Activated CD8-positive, alpha-beta memory T cell treated with anti-CD3 and anti-CD28 coated beads for 4 hours (primary cell): Measurements from ENCODE around the gene LMLN.
"Not testable (repeated sequence)": the region's sequence is repeated elsewhere in the genome, so short reads cannot be mapped to it uniquely, and the experiment has no call there.

Source experiments
- DNase-seq, 2 donors: peaks; one replicate each; pipeline ENCODE4 v3.0.0-alpha.2; 2020; ENCODE audit warnings: low read depth in 2 of 2

Gene LMLN

GRCh38 chr3:198027045-198027798 is 67.2 kb downstream of the LMLN start:
- DNase-seq = no peak

DNA sequence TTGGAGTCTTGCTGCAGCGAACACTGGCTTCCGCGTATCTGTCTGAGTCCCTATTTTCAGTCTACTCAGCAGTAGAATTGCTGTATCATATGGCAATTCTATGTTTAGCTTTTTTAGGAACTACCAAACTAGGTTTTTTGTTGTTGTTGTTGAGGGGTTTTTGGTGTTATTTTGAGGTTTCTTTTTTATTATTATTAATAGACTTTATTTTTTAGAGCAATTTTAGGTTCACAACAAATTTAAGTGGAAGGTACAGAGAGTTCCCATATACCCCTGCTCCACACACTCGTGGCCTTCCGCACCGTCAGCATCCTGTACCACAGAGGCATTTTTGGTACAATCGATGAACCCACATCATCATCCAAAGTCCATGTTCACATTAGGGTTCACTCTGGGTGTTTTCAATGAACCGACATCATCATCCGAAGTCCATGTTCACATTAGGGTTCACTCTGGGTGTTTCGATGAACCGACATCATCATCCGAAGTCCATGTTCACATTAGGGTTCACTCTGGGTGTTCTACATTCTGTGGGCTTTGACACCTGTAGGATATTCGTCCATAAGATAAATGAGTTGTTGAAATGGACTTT is 67.9 kb downstream of the LMLN start:
- no peak for DNase-seq

DNA sequence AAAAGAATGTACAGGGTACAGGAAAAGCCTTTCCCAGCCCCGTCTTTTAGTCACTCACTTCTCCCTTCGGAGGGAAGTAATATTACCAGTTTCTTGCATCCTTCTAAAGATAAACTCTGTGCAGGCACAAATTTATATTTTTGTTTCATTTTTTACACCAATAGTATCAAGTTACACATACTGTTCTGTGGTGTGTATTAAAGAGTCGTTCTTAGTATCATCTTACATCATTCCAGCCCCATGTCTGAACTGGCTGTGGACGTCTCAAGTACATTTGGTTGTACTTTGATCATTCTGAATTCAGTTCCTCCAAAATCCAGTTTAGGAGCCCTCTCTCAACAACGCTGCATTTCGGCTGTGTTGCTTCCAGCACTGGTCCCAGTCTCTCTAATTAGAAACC is 68.7 kb downstream of the LMLN start:
- no peak for DNase-seq

GRCh38 chr3:198030125-198030524 is 70.1 kb downstream of the LMLN start:
- DNase-seq = no peak

- no peak for DNase-seq
Measured at GRCh38 chr3:198030726-198031125, 70.7 kb downstream of the LMLN start.

DNA sequence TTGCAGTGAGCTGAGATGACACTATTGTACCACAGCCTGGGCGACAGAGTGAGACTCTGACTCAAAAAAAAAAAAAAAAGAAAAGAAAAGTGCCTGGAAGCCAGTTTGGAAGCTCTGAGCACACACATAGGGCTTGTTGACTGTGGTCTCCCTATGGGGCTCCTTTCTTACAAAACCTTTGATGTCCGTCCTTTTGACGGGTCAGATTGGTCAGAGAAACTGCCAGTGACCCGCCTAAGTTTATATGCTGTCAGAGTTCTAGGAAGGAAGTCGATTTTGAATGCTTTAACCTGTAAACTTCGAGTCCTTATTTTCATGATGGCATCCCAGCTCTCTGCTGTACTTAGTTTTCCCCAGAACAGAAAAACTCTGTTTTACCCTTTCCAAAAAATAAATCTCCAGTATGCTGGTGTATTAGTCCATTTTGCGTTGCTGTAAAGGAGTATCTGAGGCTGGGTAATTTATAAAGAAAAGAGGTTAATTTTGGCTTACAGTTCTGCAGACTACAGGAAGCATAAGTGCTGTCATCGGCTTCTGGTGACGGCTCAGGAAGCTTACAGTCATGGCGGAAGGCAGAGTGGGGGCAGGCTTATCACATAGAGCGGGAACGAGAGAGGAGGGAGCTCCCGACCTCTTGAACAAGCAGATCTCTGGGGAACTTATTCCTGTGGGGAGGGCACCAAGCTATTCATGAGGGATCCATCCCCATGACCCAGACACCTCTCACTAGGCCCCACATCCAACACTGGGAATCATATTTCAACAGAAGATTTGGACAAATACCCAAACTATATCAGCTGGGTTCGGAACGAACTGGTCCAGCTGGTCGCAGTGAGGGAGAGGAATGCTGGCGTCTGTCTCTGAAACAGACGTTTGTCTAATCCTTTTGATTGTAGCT is 72.3 kb downstream of the LMLN start:
- DNase-seq = no peak

DNA sequence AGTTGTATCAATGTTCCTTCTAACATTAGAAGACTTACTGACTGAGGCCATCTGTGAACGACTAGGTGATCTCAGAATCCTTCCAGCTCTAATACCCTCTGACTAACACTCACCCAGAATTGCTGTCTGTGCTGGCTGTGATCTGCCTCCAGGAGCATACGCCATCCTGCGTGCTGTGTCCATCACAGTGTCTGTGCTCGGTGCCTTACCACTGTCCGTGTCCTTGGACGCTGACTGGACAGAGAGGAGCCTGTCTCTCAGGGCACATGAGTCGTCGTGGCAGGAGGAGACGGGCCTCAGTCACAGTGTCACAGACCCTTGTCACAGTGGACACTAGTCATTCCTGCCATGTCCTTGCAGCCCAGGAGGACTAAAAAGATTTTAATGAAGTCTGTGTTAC is 83.1 kb downstream of the LMLN start:
- DNase-seq = no peak

- no peak for DNase-seq
Measured at GRCh38 chr3:198046120-198046857, 86.3 kb downstream of the LMLN start.

DNA sequence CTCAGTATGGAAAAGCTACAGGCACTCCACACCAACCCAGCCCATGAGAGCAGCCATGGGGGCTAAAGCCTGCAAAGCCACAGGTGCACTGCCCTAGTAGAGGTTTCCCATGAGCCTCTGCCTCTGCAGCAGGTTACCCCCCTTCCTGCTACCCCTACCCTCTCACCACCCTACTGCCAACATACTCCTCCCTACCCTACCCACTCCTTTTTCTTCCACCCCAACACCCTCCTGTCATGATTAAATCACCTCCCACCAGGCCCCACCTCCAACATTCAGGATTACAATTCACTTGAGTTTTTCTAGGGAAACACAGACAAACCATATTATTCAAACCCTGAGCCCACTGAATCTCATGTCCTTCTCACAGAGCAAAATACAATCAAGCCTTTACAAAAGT is 88.4 kb downstream of the LMLN start:
- no peak for DNase-seq

GRCh38 chr3:198051836-198052235 is 91.8 kb downstream of the LMLN start:
- no peak for DNase-seq

DNA sequence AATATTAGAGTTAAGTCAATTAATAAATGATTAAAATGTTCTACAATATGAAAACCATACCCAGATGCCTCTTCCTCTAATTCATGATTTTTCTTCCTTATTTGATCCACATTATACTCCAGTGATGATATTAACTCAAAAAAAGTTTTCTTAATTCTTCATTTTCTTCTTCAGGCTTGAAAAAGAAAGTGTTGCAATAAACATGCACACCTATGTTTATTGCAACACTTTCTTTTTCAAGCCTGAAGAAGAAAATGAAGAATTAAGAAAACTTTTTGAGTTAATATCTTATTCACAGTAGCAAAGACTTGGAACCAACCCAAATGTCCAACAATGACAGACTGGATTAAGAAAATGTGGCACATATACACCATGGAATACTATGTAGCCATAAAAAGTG is 93.4 kb downstream of the LMLN start:
- DNase-seq = not testable (repeated sequence)

DNA sequence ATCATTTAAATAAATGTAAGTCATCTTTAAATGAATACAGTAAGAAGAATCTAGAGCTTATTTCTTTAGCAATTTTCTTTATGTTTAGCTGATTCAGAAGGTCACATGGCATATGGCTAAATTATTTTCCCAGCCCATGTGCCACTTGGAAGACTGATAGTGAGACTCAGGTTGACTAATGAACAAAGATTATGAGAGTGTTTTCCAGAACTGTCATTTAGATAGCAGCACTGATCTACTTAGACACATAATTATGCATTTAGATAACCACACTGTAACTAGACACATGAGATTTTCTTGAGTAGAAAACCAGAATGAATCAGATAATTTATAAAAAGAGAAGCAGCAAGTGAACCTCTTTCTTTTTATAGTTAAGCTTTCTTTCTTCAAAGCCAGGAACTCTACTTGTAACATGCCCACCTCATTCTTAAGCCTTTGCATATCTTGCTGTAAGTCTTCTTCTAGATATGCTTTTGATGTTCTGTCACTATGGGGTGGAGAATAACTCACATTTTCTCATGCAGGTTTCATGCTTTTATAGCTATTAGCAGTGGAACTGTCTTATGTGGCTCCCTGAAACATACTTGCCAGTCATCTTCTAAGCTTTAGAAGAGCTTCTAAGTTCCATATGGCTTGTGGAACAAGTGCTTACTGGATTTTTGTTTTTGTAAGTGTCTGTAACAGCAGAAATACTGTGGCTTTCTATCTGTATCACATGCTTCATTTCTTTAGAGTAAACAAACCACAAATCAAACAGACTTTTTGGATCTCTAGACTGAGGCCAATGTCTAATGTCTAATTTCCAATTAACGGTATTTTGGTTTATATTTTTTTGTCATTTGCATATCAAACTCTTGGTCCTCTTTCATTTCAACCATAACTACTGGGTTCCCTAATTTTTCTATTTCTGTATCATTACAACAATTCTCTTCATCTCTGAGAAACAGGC is 101.4 kb downstream of the LMLN start:
- DNase-seq = no peak

DNA sequence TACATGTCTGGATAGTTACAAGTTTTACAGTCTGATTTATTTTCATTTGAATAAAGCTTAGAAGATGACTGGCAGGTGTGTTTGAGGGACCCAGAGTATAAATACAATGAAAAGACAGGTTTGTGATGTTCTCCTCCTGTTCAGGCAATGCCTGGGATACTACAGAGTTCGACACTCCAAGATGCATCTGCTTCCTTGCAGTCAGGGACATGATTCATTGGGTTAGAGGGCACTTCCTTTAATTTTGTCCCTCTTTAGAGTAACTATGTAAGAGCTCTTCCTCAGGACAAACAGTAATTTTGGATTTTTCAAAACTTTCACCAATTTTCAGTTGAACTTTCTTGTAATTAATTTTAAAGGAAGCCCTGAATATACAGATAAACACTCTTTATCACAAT is 102.0 kb downstream of the LMLN start:
- no peak for DNase-seq

GRCh38 chr3:198064420-198064819 is 104.4 kb downstream of the LMLN start:
- no peak for DNase-seq

GRCh38 chr3:198065897-198066296 is 105.9 kb downstream of the LMLN start:
- no peak for DNase-seq

- DNase-seq = no peak
Measured at GRCh38 chr3:198067416-198067815, 107.4 kb downstream of the LMLN start.

DNA sequence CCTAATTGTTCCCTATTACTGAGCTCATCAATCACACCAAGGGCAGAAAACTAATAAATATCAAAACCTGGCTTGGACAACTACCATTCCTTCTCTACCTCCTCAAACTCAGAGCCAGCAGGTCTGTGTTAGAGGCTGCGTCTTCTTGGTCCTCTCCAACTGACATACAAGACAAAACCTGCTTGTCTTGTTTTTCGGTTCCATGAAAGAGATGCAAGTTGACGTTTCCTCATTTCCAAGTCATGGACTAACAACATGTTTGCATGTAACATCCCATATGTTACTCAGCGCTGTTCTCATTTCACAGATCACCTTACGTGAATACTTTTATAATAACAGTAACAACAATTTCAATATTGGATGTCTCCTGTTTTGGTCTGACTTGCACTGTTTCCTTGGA is 110.9 kb downstream of the LMLN start:
- DNase-seq = no peak

DNA sequence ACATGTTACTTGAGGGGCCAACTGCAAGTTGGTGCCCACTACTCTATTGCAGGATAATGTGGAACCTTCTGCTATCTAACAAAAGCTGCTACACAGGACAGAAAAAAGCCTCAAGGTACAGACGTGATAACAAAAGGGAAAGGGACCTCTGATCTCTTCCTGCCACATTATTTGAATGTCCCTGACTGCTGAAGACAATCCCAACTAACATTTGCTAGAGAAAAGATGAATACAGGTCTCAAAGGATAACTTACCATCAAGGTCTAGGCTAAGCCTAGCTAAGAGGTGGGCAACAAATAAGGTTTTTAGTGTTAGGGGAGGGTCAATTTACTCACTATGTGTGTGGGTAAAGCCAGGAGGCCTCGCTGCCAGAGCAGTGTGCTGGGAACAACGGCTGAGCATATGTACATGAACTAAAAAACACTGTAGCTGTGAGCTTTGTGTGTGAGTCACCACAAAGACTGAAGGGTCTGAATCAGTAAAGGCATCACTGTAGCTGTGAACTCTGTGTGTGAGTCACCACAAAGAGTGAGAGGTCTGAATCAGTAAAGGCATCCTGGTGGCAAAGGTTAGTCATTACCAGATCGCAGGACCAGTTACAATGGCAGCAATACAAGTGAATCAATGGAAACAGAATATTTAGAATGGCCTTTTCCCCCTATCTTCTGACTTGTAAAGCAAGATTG is 111.7 kb downstream of the LMLN start:
- peak; percentile 21 to 41 for DNase-seq

DNA sequence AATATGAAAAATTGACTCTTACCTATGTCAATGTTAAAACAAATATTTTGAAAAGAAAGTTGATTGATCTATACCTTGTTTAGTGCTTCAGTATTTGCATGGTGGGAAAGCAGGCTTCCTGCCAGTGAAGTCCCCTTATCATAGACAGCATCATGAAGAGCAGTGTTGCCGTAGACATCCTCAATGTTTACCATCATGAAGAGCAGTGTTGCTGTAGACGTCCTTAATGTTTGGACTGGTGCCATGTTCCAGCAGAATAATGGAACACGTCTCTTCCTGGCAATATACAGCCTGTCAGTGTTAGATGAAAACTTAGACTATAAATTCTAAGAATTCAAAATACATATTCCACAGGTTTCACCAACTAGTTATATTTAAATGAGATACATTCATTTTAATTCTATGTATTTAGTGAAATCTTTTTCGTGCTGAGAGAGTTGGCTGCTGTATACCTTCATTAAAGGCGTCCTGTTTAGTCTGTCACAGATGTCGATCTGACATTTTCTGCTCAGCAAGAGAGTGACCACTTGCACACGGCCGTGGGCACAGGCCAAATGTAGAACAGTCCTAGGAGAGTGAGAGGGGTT is 116.8 kb downstream of the LMLN start:
- no peak for DNase-seq
